Measurements from ENCODE around the gene USP20.

Gene USP20

DNA sequence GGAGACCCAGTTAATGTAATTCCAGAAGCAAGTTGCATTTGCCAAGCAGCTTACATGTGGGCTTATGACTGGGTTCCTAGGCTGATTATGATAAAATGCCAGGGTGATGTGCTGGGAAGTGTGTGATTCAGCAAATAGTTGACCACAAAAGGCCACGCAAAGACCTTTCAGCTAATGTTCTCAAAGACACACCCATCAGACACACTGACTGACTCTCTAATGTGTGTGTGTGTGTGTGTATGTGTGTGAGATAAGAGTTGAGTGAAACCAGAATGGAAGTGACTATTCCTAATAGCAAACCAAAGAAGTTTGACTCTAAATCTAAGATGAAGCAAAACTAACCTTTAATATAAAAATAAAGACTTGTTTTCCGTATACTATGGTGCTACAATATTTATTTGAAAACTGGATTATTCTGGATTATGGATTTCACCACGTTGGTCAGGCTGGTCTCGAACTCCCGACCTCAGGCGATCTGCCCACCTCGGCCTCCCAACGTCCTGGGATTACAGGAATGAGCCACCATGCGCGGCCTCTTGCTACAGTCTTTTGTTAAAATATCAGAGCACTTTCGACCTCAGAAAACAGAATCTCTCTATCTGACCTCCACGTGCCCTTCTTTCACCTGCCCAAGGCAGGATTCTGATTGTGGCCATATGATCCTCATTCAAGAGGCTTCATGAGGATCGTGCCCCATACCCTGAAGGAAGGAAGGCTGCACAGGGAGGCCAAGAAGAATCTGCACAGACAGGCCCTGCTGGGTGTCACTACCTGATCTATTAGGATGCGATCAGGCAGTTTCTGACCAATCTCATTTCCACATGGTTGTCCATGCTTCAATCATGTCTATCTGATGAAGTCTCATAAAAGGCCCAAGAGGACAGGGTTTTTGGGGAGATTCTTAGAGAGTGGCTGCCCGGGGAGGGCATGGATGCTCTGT is 75.6 kb downstream of the USP20 start:
- TF ChIP-seq CTCF (IDR thresholded peaks at IDR 0.05; ENCODE audit: control insufficient read depth, insufficient read depth, low read depth, low read length, missing control alignments) = no peak
- peak; percentile 100 for DNase-seq (ENCODE audit: low read depth)
- H3K4me3 ChIP-seq (ENCODE audit: control insufficient read depth, low read depth, low read length) = no peak overlapping the region

DNA sequence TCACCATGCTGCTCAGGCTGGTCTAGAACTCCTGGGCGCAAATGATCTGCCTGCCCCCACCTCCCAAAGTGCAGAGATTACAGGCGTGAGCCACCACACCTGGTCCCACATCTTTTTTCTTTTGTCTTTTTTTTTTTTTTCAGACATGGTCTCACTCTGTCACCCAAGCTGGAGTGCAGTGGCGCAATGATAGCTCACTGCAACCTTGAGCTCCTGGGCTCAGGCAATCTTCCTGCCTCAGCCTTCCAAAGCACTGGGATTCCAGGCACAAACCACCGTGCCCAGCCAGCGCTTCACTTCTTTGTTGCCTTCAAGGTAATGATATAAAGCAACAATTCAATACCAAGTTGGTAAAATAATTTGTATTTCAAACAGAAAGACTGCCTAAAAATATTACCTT is 78.8 kb downstream of the USP20 start:
- no peak overlapping the region for H3K4me3 ChIP-seq (ENCODE audit: control insufficient read depth, low read depth, low read length)
- DNase-seq (ENCODE audit: low read depth) = no peak
- no peak for TF ChIP-seq CTCF (IDR thresholded peaks at IDR 0.05; ENCODE audit: control insufficient read depth, insufficient read depth, low read depth, low read length, missing control alignments)

GRCh38 chr9:129916707-129917106 is 81.4 kb downstream of the USP20 start:
- DNase-seq (ENCODE audit: low read depth) = no peak
- TF ChIP-seq CTCF (IDR thresholded peaks at IDR 0.05; ENCODE audit: control insufficient read depth, insufficient read depth, low read depth, low read length, missing control alignments) = no peak
- H3K4me3 ChIP-seq (ENCODE audit: control insufficient read depth, low read depth, low read length) = no peak overlapping the region

DNA sequence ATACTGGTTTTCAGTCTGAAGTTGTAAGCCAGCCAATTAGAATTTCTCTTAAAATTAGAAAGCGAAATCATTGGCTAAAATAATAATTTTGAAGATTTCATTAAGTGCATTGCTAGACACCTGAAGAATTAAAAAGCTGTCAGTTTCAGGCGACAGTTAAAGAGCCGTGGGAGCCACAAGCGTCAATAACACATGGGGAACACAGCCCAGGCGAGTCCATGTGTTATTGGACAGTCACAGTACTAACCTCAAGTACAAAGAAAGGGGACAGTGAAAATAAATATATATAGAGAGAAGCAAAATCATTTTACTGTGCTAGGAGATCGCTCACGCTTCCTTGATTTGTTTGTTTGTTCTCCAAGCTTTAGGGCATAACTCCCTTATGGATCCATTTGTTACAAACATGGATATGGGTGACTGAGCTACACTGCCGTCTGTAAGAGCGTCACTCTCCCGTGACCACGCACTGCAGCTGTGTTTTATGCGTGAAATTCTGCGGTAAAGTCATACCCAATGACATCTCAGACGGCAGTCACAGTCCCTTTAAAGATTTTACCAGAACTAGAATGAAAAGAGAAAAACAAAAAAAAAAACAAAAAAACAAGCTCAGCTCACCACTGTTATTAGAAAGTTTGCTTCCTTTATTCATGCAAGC is 83.2 kb downstream of the USP20 start:
- no peak for DNase-seq (ENCODE audit: low read depth)
- no peak for TF ChIP-seq CTCF (IDR thresholded peaks at IDR 0.05; ENCODE audit: control insufficient read depth, insufficient read depth, low read depth, low read length, missing control alignments)
- H3K4me3 ChIP-seq (ENCODE audit: control insufficient read depth, low read depth, low read length) = no peak overlapping the region

GRCh38 chr9:129919277-129919676 is 84.0 kb downstream of the USP20 start:
- DNase-seq (ENCODE audit: low read depth) = no peak
- no peak overlapping the region for H3K4me3 ChIP-seq (ENCODE audit: control insufficient read depth, low read depth, low read length)
- TF ChIP-seq CTCF (IDR thresholded peaks at IDR 0.05; ENCODE audit: control insufficient read depth, insufficient read depth, low read depth, low read length, missing control alignments) = no peak

DNA sequence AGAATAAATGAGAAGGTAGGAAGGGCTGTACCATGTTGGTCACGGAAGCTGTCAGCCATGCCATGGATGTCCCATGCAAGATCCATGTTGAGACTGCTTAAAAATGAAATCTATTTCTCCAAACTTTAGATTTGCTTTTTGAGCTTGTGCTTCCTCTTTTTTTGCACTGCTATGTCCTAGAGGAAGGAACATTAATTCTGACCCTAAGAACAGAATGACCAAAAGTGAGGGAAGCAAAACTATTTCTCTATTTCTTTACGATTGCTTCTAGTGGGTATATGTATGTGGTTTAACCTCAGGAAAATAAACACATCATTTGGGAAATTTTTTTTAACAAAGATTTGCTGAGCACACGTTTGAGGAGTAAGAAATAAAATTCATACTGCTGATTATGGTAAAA is 84.6 kb downstream of the USP20 start:
- no peak overlapping the region for H3K4me3 ChIP-seq (ENCODE audit: control insufficient read depth, low read depth, low read length)
- DNase-seq (ENCODE audit: low read depth) = no peak
- no peak for TF ChIP-seq CTCF (IDR thresholded peaks at IDR 0.05; ENCODE audit: control insufficient read depth, insufficient read depth, low read depth, low read length, missing control alignments)

All from AG09309 (cell line).